Ecto neural progenitor cell (in vitro differentiated cells): ENCODE results near the gene RRP7A.
"Not testable (repeated sequence)": the region's sequence is repeated elsewhere in the genome, so short reads cannot be mapped to it uniquely, and the experiment has no call there.

Experiments used
- DNase-seq: peaks from one replicate; pipeline ENCODE4 v3.0.0-alpha.2; 2018; ENCODE audit warnings: low spot score

Gene RRP7A

GRCh38 chr22:42535082-42535731 lies 15.6 kb upstream of the RRP7A start:
- DNase-seq, result not testable (repeated sequence)

GRCh38 chr22:42533638-42533977 lies 14.0 kb upstream of the RRP7A start:
- no peak for DNase-seq

GRCh38 chr22:42531401-42532084 lies 11.9 kb upstream of the RRP7A start:
- not testable (repeated sequence) for DNase-seq

- not testable (repeated sequence) for DNase-seq
These were observed 9.8 kb upstream of the RRP7A start for GRCh38 chr22:42529435-42529834.

GRCh38 chr22:42528591-42529307 lies 9.2 kb upstream of the RRP7A start:
- no peak for DNase-seq

- no peak for DNase-seq
These were observed 3.0 kb upstream of the RRP7A start for GRCh38 chr22:42522546-42522945.

- no peak for DNase-seq
These were observed 1.6 kb upstream of the RRP7A start for GRCh38 chr22:42521228-42521546.

GRCh38 chr22:42518638-42519524 lies 715 bp downstream of the RRP7A start:
- not testable (repeated sequence) for DNase-seq

GRCh38 chr22:42517103-42517502 lies 2.5 kb downstream of the RRP7A start:
- DNase-seq, result not testable (repeated sequence)

- DNase-seq, result no peak
These were observed 3.7 kb downstream of the RRP7A start for GRCh38 chr22:42515896-42516295.

- DNase-seq, result not testable (repeated sequence)
These were observed 4.3 kb downstream of the RRP7A start for GRCh38 chr22:42515304-42515703.

GRCh38 chr22:42514331-42514730 lies 5.3 kb downstream of the RRP7A start:
- DNase-seq, result not testable (repeated sequence)

GRCh38 chr22:42512273-42512990 lies 7.2 kb downstream of the RRP7A start:
- not testable (repeated sequence) for DNase-seq

GRCh38 chr22:42511401-42511891 lies 8.2 kb downstream of the RRP7A start:
- DNase-seq, result no peak

- no peak for DNase-seq
These were observed 10.0 kb downstream of the RRP7A start for GRCh38 chr22:42509548-42509947.

GRCh38 chr22:42508975-42509364 lies 10.6 kb downstream of the RRP7A start:
- DNase-seq, result not testable (repeated sequence)

GRCh38 chr22:42508327-42508974 lies 11.1 kb downstream of the RRP7A start:
- not testable (repeated sequence) for DNase-seq

- no peak for DNase-seq
These were observed 18.8 kb downstream of the RRP7A start for GRCh38 chr22:42500836-42501179.

GRCh38 chr22:42500161-42500835 lies 19.3 kb downstream of the RRP7A start:
- DNase-seq, result peak; percentile 87

- DNase-seq, result not testable (repeated sequence)
These were observed 19.8 kb downstream of the RRP7A start for GRCh38 chr22:42499773-42500160.
